Neuronal stem cell (in vitro differentiated cells): ENCODE data around the gene LARP4.

Source experiments
- DNase-seq: peaks from one replicate; pipeline ENCODE4 v3.0.0-alpha.2; 2013; ENCODE audit warnings: low spot score
- H2AFZ ChIP-seq: one replicate; pipeline ENCODE4 v1.6.1; 2013; ENCODE audit warnings: mild to moderate bottlenecking, low read length, inconsistent platforms
- H2AK5ac ChIP-seq: 2 replicates; pipeline ENCODE4 v1.6.1; 2013; ENCODE audit warnings: low read depth, mild to moderate bottlenecking, inconsistent platforms, low read length, moderate library complexity, mixed read lengths
- H2BK120ac ChIP-seq: 2 replicates; pipeline ENCODE4 v1.6.1; 2013; ENCODE audit warnings: low read depth, mild to moderate bottlenecking, inconsistent platforms, low read length, moderate library complexity, mixed read lengths
- H2BK12ac ChIP-seq: one replicate; pipeline ENCODE4 v1.6.1; 2013; ENCODE audit warnings: low read length, inconsistent platforms
- H2BK15ac ChIP-seq: 2 replicates; pipeline ENCODE4 v1.6.1; 2013; ENCODE audit warnings: mild to moderate bottlenecking, low read length, inconsistent platforms, mixed read lengths
- H2BK5ac ChIP-seq: one replicate; pipeline ENCODE4 v1.6.1; 2013; ENCODE audit warnings: inconsistent platforms, mild to moderate bottlenecking, low read length, moderate library complexity
- H3K14ac ChIP-seq: one replicate; pipeline ENCODE4 v1.6.1; 2013; ENCODE audit warnings: low read length, inconsistent platforms
- H3K18ac ChIP-seq: 2 replicates; pipeline ENCODE4 v1.6.1; 2013; ENCODE audit warnings: low read length, inconsistent platforms
- H3K23ac ChIP-seq: 2 replicates; pipeline ENCODE4 v1.6.1; 2013; ENCODE audit warnings: low read depth, mild to moderate bottlenecking, mixed read lengths, low read length, inconsistent platforms; ENCODE audit not compliant: poor library complexity
- H3K27ac ChIP-seq: replicated peaks from 3 replicates; pipeline ENCODE4 v1.5.1; 2013; ENCODE audit warnings: low read length, inconsistent platforms
- H3K27me3 ChIP-seq, 3 experiments: 2 replicates each; pipeline ENCODE4 v1.6.1; 2013; ENCODE audit warnings: low read length in 3 of 3, mild to moderate bottlenecking in 2 of 3, inconsistent platforms in 1 of 3, low read depth in 1 of 3, mixed read lengths in 1 of 3, moderate library complexity in 1 of 3; ENCODE audit not compliant: control insufficient read depth in 3 of 3, insufficient read depth in 3 of 3
- H3K36me3 ChIP-seq, 2 donors: replicated peaks in 1 of 2; 2 replicates each; pipeline ENCODE4 v1.6.1; 2013; ENCODE audit warnings: low read length in 2 of 2; ENCODE audit not compliant: control insufficient read depth in 2 of 2, insufficient read depth in 2 of 2
- H3K4ac ChIP-seq: 2 replicates; pipeline ENCODE4 v1.6.1; 2013; ENCODE audit warnings: inconsistent platforms, mild to moderate bottlenecking, low read length, moderate library complexity
- H3K4me1 ChIP-seq, 2 donors: 1 replicate in 1 of 2; 2 replicates in 1 of 2; pipeline ENCODE4 v1.6.1; 2013; ENCODE audit warnings: low read length in 2 of 2, low read depth in 1 of 2; ENCODE audit not compliant: control insufficient read depth in 2 of 2, insufficient read depth in 1 of 2
- H3K4me2 ChIP-seq: one replicate; pipeline ENCODE4 v1.6.1; 2013; ENCODE audit warnings: mild to moderate bottlenecking, low read length, inconsistent platforms; ENCODE audit not compliant: insufficient read depth, poor library complexity, severe bottlenecking
- H3K4me3 ChIP-seq, 2 donors: 2 replicates each; pipeline ENCODE4 v1.5.1; 2013; ENCODE audit warnings: low read length in 2 of 2, mild to moderate bottlenecking in 2 of 2, inconsistent platforms in 1 of 2, moderate library complexity in 1 of 2
- H3K79me1 ChIP-seq: one replicate; pipeline ENCODE4 v1.6.1; 2013; ENCODE audit warnings: low read depth, mild to moderate bottlenecking, inconsistent platforms, low read length, moderate library complexity
- H3K9ac ChIP-seq: one replicate; pipeline ENCODE4 v1.6.1; 2013; ENCODE audit warnings: mild to moderate bottlenecking, low read depth, low read length, inconsistent platforms; ENCODE audit not compliant: poor library complexity
- H3K9me3 ChIP-seq, 2 donors: replicated peaks in 1 of 2; 2 replicates each; pipeline versions ENCODE3 to v1.6.1; 2013; ENCODE audit warnings: low read length in 2 of 2, mild to moderate bottlenecking in 2 of 2, inconsistent platforms in 1 of 2, low read depth in 1 of 2, mixed read lengths in 1 of 2, moderate library complexity in 1 of 2; ENCODE audit not compliant: control insufficient read depth in 2 of 2, insufficient read depth in 1 of 2
- H4K8ac ChIP-seq: one replicate; pipeline ENCODE4 v1.6.1; 2013; ENCODE audit warnings: low read depth, mild to moderate bottlenecking, inconsistent platforms, low read length, moderate library complexity
- H4K91ac ChIP-seq: one replicate; pipeline ENCODE4 v1.6.1; 2013; ENCODE audit warnings: low read length, low read depth, mild to moderate bottlenecking, inconsistent platforms; ENCODE audit not compliant: poor library complexity
- WGBS, 2 donors: extraction: QIAGEN DNeasy Blood & Tissue Kit; methylation state at CpG; one replicate each; pipeline ENCODE4 v1.1.7; 2013; ENCODE audit warnings: missing lambda C conversion rate in 2 of 2, mixed read lengths in 1 of 2; ENCODE audit not compliant: insufficient read length in 2 of 2, insufficient replicate concordance in 1 of 2; ENCODE audit errors: extremely low coverage in 2 of 2; 5-methylcytosine and 5-hydroxymethylcytosine counted together

LARP4 gene

GRCh38 chr12:50477241-50477832, 76.7 kb downstream of the LARP4 start:
- H2BK12ac ChIP-seq: no peak overlapping the region
- no peak overlapping the region for H2BK120ac ChIP-seq
- H3K36me3 ChIP-seq: peaks cover 9 to 68% of the 10 kb centered on the region in 2 donors
- H3K27me3 ChIP-seq: no peaks in the 10 kb centered on the region
- no peak overlapping the region for H3K4ac ChIP-seq
- H3K4me1 ChIP-seq: no peaks in the 10 kb centered on the region
- H4K8ac ChIP-seq: no peak overlapping the region
- no peak overlapping the region for H3K14ac ChIP-seq
- no CpG with 5 or more reads among the region's 1 CpG for WGBS, 2 donors
- H2AK5ac ChIP-seq: no peak overlapping the region
- H3K18ac ChIP-seq: no peak overlapping the region
- H3K79me1 ChIP-seq: no peaks in the 10 kb centered on the region
- no peak overlapping the region for H3K9ac ChIP-seq
- H2BK5ac ChIP-seq: no peak overlapping the region
- H3K9me3 ChIP-seq: no peaks in the 10 kb centered on the region
- no peak for DNase-seq
- H2AFZ ChIP-seq: no peak overlapping the region
- no peak overlapping the region for H2BK15ac ChIP-seq
- H4K91ac ChIP-seq: no peak overlapping the region
- H3K23ac ChIP-seq: no peak overlapping the region
- H3K27ac ChIP-seq: no peak overlapping the region
- H3K4me2 ChIP-seq: no peak overlapping the region
- H3K4me3 ChIP-seq: no peak overlapping the region

- Histone ChIP-seq H3K27me3 (no peaks in the 10 kb centered on the region), H3K4me2 (no peak overlapping the region), H2BK5ac (no peak overlapping the region), H3K23ac (no peak overlapping the region), H3K4me3 (no peak overlapping the region), H2BK120ac (no peak overlapping the region), H3K14ac (no peak overlapping the region), H4K8ac (no peak overlapping the region), H2BK12ac (no peak overlapping the region), H3K9ac (no peak overlapping the region), H3K18ac (no peak overlapping the region), H3K4me1 (no peaks in the 10 kb centered on the region), H3K36me3 (peaks cover 0 to 18% of the 10 kb centered on the region in 2 donors), H3K9me3 (no peaks in the 10 kb centered on the region), H2BK15ac (no peak overlapping the region), H3K79me1 (no peaks in the 10 kb centered on the region), H3K4ac (no peak overlapping the region), H2AFZ (no peak overlapping the region), H2AK5ac (no peak overlapping the region), H3K27ac (no peak overlapping the region), H4K91ac (no peak overlapping the region)
- WGBS, 2 donors: no CpG with 5 or more reads among the region's 4 CpGs
- no peak for DNase-seq
These were observed 81.9 kb downstream of the LARP4 start for GRCh38 chr12:50482571-50482970.

GRCh38 chr12:50483488-50483887, 82.8 kb downstream of the LARP4 start:
- Histone ChIP-seq H3K79me1 (no peaks in the 10 kb centered on the region), H3K14ac (no peak overlapping the region), H3K9me3 (no peaks in the 10 kb centered on the region), H3K36me3 (peaks cover 0 to 8% of the 10 kb centered on the region in 2 donors), H3K9ac (no peak overlapping the region), H3K23ac (no peak overlapping the region), H3K4me3 (no peak overlapping the region), H2BK120ac (no peak overlapping the region), H2BK15ac (no peak overlapping the region), H2BK5ac (no peak overlapping the region), H3K4ac (no peak overlapping the region), H2AFZ (no peak overlapping the region), H4K8ac (no peak overlapping the region), H3K4me2 (no peak overlapping the region), H4K91ac (no peak overlapping the region), H2BK12ac (no peak overlapping the region), H3K27ac (no peak overlapping the region), H3K18ac (no peak overlapping the region), H2AK5ac (no peak overlapping the region), H3K27me3 (no peaks in the 10 kb centered on the region), H3K4me1 (no peaks in the 10 kb centered on the region)
- DNase-seq: no peak
- WGBS, 2 donors: no CpG with 5 or more reads among the region's 1 CpG

GRCh38 chr12:50488801-50489200, 88.1 kb downstream of the LARP4 start:
- Histone ChIP-seq H3K36me3 (no peaks in the 10 kb centered on the region), H3K4me2 (no peak overlapping the region)
- no peak for DNase-seq

More at GRCh38 chr12:50488801-50489200, 88.1 kb downstream of the LARP4 start:
- Histone ChIP-seq H3K9me3 (no peaks in the 10 kb centered on the region), H4K91ac (no peak overlapping the region), H3K23ac (no peak overlapping the region), H3K79me1 (no peaks in the 10 kb centered on the region), H2AK5ac (no peak overlapping the region), H4K8ac (no peak overlapping the region), H3K4ac (no peak overlapping the region), H2BK5ac (no peak overlapping the region), H3K14ac (no peak overlapping the region), H3K27ac (no peak overlapping the region), H3K18ac (no peak overlapping the region), H3K4me3 (no peak overlapping the region), H3K4me1 (no peaks in the 10 kb centered on the region), H3K9ac (no peak overlapping the region), H2BK120ac (no peak overlapping the region), H2AFZ (no peak overlapping the region), H2BK12ac (no peak overlapping the region), H2BK15ac (no peak overlapping the region), H3K27me3 (no peaks in the 10 kb centered on the region)
- WGBS, 2 donors: no CpG with 5 or more reads among the region's 5 CpGs
